HG03045 (cell line): ENCODE data around the gene CDH22.

Experiments
- ATAC-seq: cut with Tn5 transposase; IDR thresholded peaks from one replicate; pipeline ENCODE4 v1.9.1; 2021; ENCODE audit warnings: mild to moderate bottlenecking, moderate library complexity; ENCODE audit not compliant: unreplicated experiment

CDH22 gene

GRCh38 chr20:46127396-46128010, 180.8 kb downstream of the CDH22 start:
- ATAC-seq, result no peak

GRCh38 chr20:46126440-46127056, 181.8 kb downstream of the CDH22 start:
- ATAC-seq, result no peak
